Measurements from ENCODE around the gene RNF125. TPM values are rescaled to one million over a fixed set of nuclear protein-coding genes. Genes with fewer than 3 reads are reported as not detected.
A peak's percentile ranks its signal among the peaks of the same experiment; 100 is the strongest.

Gene RNF125
- total and polyA plus RNA-seq, 10 of the 15 experiments (the other 5 are each of a cell fraction or from before 2014, with no cell fraction given): 0.79 to 3.9 (median 2.9) TPM

DNA sequence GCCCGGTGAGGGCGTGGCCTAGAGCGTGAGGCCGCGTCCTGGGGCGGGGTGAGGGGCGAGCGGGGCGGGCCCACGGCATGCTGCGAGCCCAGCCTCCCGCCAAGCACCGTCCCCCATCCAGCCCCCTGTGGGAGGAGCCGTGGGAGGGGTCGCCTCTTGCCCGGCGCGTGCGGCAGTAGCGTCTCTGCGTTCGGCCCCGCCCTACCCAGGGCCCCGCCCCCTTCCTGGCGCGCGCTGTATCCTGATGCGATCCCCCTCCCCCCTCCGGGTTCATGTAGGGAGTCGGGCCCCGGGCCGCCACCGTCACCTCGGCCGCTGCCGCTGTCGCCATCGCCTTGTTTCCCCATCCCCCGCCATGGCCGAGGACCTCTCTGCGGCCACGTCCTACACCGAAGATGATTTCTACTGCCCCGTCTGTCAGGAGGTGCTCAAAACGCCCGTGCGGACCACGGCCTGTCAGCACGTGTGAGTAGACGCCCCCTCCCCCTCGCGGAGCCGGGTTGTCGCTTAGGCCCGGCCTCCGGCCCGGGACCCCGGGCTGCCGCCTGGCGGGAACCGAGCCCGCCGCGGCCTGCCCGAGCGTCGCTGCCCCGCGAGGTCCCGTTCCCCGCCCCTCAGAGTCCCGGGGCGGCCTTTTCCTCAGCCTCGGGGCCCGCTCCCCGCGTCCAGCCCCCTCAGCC is 73.9 kb downstream of the RNF125 start (continued):
- TF ChIP-seq POLR2AphosphoS2 (IDR thresholded peaks at IDR 0.05; ENCODE audit: low read depth, low read length) (0 out of 2 replicates have a peak, but pooled peaks have one; percentile 20), TCF7 (IDR thresholded peaks at IDR 0.05; ENCODE audit: borderline replicate concordance) (no peak), ELK1 (IDR thresholded peaks at IDR 0.05; ENCODE audit: low read depth, low read length) (0 out of 2 replicates have a peak, but pooled peaks have one; percentile 20), EP300 (IDR thresholded peaks at IDR 0.05; ENCODE audit: borderline replicate concordance in 1 of 2, control insufficient read depth in 1 of 2, low read depth in 2 of 2, low read length in 2 of 2) (no peak), FOXK2 (IDR thresholded peaks at IDR 0.05) (no peak), EZH2 (IDR thresholded peaks at IDR 0.05; ENCODE audit: borderline replicate concordance, control insufficient read depth, low read depth, low read length) (no peak), NR2F1 (conservative IDR thresholded peaks at IDR 0.05) (peak; percentile 55), RFX5 (IDR thresholded peaks at IDR 0.05; ENCODE audit: low read depth, low read length) (no peak), BHLHE40 (IDR thresholded peaks at IDR 0.05; ENCODE audit: borderline replicate concordance in 1 of 2, low read depth in 2 of 2, low read length in 1 of 2) (peak; percentile 75 to 95), NR2C2 (IDR thresholded peaks at IDR 0.05; ENCODE audit: borderline replicate concordance, control insufficient read depth, insufficient read length, low read depth) (no peak), CHD4 (IDR thresholded peaks at IDR 0.05) (no peak)
- TF ChIP-seq, protein P1, sequence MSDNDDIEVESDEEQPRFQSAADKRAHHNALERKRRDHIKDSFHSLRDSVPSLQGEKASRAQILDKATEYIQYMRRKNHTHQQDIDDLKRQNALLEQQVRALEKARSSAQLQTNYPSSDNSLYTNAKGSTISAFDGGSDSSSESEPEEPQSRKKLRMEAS (IDR thresholded peaks at IDR 0.05; ENCODE audit: low read depth, low read length): no peak; the same call in 1 of the 2 replicates
- TF ChIP-seq, protein P2, sequence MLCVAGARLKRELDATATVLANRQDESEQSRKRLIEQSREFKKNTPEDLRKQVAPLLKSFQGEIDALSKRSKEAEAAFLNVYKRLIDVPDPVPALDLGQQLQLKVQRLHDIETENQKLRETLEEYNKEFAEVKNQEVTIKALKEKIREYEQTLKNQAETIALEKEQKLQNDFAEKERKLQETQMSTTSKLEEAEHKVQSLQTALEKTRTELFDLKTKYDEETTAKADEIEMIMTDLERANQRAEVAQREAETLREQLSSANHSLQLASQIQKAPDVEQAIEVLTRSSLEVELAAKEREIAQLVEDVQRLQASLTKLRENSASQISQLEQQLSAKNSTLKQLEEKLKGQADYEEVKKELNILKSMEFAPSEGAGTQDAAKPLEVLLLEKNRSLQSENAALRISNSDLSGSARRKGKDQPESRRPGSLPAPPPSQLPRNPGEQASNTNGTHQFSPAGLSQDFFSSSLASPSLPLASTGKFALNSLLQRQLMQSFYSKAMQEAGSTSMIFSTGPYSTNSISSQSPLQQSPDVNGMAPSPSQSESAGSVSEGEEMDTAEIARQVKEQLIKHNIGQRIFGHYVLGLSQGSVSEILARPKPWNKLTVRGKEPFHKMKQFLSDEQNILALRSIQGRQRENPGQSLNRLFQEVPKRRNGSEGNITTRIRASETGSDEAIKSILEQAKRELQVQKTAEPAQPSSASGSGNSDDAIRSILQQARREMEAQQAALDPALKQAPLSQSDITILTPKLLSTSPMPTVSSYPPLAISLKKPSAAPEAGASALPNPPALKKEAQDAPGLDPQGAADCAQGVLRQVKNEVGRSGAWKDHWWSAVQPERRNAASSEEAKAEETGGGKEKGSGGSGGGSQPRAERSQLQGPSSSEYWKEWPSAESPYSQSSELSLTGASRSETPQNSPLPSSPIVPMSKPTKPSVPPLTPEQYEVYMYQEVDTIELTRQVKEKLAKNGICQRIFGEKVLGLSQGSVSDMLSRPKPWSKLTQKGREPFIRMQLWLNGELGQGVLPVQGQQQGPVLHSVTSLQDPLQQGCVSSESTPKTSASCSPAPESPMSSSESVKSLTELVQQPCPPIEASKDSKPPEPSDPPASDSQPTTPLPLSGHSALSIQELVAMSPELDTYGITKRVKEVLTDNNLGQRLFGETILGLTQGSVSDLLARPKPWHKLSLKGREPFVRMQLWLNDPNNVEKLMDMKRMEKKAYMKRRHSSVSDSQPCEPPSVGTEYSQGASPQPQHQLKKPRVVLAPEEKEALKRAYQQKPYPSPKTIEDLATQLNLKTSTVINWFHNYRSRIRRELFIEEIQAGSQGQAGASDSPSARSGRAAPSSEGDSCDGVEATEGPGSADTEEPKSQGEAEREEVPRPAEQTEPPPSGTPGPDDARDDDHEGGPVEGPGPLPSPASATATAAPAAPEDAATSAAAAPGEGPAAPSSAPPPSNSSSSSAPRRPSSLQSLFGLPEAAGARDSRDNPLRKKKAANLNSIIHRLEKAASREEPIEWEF (IDR thresholded peaks at IDR 0.05; ENCODE audit: insufficient replicate concordance, low read depth, low read length): no peak
- TF ChIP-seq, protein P3, sequence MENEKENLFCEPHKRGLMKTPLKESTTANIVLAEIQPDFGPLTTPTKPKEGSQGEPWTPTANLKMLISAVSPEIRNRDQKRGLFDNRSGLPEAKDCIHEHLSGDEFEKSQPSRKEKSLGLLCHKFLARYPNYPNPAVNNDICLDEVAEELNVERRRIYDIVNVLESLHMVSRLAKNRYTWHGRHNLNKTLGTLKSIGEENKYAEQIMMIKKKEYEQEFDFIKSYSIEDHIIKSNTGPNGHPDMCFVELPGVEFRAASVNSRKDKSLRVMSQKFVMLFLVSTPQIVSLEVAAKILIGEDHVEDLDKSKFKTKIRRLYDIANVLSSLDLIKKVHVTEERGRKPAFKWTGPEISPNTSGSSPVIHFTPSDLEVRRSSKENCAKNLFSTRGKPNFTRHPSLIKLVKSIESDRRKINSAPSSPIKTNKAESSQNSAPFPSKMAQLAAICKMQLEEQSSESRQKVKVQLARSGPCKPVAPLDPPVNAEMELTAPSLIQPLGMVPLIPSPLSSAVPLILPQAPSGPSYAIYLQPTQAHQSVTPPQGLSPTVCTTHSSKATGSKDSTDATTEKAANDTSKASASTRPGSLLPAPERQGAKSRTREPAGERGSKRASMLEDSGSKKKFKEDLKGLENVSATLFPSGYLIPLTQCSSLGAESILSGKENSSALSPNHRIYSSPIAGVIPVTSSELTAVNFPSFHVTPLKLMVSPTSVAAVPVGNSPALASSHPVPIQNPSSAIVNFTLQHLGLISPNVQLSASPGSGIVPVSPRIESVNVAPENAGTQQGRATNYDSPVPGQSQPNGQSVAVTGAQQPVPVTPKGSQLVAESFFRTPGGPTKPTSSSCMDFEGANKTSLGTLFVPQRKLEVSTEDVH (IDR thresholded peaks at IDR 0.05; ENCODE audit: low read depth, partially characterized antibody): no peak
- TF ChIP-seq, protein P4, sequence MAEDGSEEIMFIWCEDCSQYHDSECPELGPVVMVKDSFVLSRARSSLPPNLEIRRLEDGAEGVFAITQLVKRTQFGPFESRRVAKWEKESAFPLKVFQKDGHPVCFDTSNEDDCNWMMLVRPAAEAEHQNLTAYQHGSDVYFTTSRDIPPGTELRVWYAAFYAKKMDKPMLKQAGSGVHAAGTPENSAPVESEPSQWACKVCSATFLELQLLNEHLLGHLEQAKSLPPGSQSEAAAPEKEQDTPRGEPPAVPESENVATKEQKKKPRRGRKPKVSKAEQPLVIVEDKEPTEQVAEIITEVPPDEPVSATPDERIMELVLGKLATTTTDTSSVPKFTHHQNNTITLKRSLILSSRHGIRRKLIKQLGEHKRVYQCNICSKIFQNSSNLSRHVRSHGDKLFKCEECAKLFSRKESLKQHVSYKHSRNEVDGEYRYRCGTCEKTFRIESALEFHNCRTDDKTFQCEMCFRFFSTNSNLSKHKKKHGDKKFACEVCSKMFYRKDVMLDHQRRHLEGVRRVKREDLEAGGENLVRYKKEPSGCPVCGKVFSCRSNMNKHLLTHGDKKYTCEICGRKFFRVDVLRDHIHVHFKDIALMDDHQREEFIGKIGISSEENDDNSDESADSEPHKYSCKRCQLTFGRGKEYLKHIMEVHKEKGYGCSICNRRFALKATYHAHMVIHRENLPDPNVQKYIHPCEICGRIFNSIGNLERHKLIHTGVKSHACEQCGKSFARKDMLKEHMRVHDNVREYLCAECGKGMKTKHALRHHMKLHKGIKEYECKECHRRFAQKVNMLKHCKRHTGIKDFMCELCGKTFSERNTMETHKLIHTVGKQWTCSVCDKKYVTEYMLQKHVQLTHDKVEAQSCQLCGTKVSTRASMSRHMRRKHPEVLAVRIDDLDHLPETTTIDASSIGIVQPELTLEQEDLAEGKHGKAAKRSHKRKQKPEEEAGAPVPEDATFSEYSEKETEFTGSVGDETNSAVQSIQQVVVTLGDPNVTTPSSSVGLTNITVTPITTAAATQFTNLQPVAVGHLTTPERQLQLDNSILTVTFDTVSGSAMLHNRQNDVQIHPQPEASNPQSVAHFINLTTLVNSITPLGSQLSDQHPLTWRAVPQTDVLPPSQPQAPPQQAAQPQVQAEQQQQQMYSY (CRISPR knock-in tag; IDR thresholded peaks at IDR 0.05): no peak

Measured in GM12878 (cell line).